ENCODE data around the gene PEX10. TPM values are rescaled to one million over a fixed set of nuclear protein-coding genes. Genes with fewer than 3 reads are reported as not detected.

PEX10 gene
- total RNA-seq, 4 donors from 2014 or later = 19.2 to 25.7 (median 22.6) TPM

- H3K9me3 ChIP-seq = no peaks in the 10 kb centered on the region
- H3K4me1 ChIP-seq = no peaks in the 10 kb centered on the region
- in situ Hi-C loops (cut with MboI; ENCODE audit: low sequenced_read_pairs in 4 of 4) = no loop called here
- ATAC-seq (no peak), DNase-seq (no peak)
- peaks cover 38 to 65% (median 52%) of the 10 kb centered on the region in 3 donors for H3K27me3 ChIP-seq
- TF ChIP-seq POLR2A (IDR thresholded peaks at IDR 0.05) (no peak), CTCF (IDR thresholded peaks at IDR 0.05 in 4 of 5, conservative IDR thresholded peaks at IDR 0.05 in 1 of 5) (no peak)
- H3K27ac ChIP-seq = no peak overlapping the region
- H3K4me3 ChIP-seq = no peak overlapping the region
- no peaks in the 10 kb centered on the region for H3K36me3 ChIP-seq
- intact Hi-C loops (cut with DNase I; ENCODE audit: low total_unique reads) = no loop called here
Measured at GRCh38 chr1:2445162-2445822, 32.9 kb upstream of the PEX10 start.

GRCh38 chr1:2444138-2444591 lies 31.8 kb upstream of the PEX10 start:
- Histone ChIP-seq H3K27ac (no peak overlapping the region), H3K4me1 (no peaks in the 10 kb centered on the region), H3K4me3 (no peak overlapping the region), H3K27me3 (peaks cover 37 to 69% (median 52%) of the 10 kb centered on the region in 3 donors), H3K36me3 (no peaks in the 10 kb centered on the region), H3K9me3 (no peaks in the 10 kb centered on the region)
- no peak for TF ChIP-seq CTCF (IDR thresholded peaks at IDR 0.05 in 4 of 5, conservative IDR thresholded peaks at IDR 0.05 in 1 of 5)
- TF ChIP-seq POLR2A (IDR thresholded peaks at IDR 0.05) = no peak
- intact Hi-C loops (cut with DNase I; ENCODE audit: low total_unique reads) (no loop called here), in situ Hi-C loops (cut with MboI; ENCODE audit: low sequenced_read_pairs in 4 of 4) (no loop called here)
- DNase-seq = no peak
- ATAC-seq = no peak

- Histone ChIP-seq H3K27ac (no peak overlapping the region), H3K4me1 (no peaks in the 10 kb centered on the region), H3K36me3 (no peaks in the 10 kb centered on the region), H3K27me3 (peaks cover 37 to 72% (median 54%) of the 10 kb centered on the region in 3 donors), H3K9me3 (no peaks in the 10 kb centered on the region), H3K4me3 (no peak overlapping the region)
- in situ Hi-C loops (cut with MboI; ENCODE audit: low sequenced_read_pairs in 4 of 4) = no loop called here
- DNase-seq (no peak), ATAC-seq (no peak)
- TF ChIP-seq POLR2A (IDR thresholded peaks at IDR 0.05) (no peak), CTCF (IDR thresholded peaks at IDR 0.05 in 4 of 5, conservative IDR thresholded peaks at IDR 0.05 in 1 of 5) (no peak)
- intact Hi-C loops (cut with DNase I; ENCODE audit: low total_unique reads) = no loop called here
Measured at GRCh38 chr1:2443277-2444137, 31.1 kb upstream of the PEX10 start.

- no peak for DNase-seq
- ATAC-seq = no peak
- H3K27ac ChIP-seq = no peak overlapping the region
- no peak overlapping the region for H3K4me3 ChIP-seq
- intact Hi-C loops (cut with DNase I; ENCODE audit: low total_unique reads) (no loop called here), in situ Hi-C loops (cut with MboI; ENCODE audit: low sequenced_read_pairs in 4 of 4) (no loop called here)
- H3K9me3 ChIP-seq = no peaks in the 10 kb centered on the region
- TF ChIP-seq POLR2A (IDR thresholded peaks at IDR 0.05) = no peak
- TF ChIP-seq CTCF (IDR thresholded peaks at IDR 0.05 in 4 of 5, conservative IDR thresholded peaks at IDR 0.05 in 1 of 5) = no peak
- no peaks in the 10 kb centered on the region for H3K36me3 ChIP-seq
- H3K27me3 ChIP-seq = peaks cover 37 to 68% (median 51%) of the 10 kb centered on the region in 3 donors
- no peaks in the 10 kb centered on the region for H3K4me1 ChIP-seq
Measured at GRCh38 chr1:2442661-2443060, 30.3 kb upstream of the PEX10 start.

Data from gastrocnemius medialis (tissue), 4 donors.